ENCODE results near the gene SPDYE9.
"Not testable (repeated sequence)": the region's sequence is repeated elsewhere in the genome, so short reads cannot be mapped to it uniquely, and the experiment has no call there.

DNA sequence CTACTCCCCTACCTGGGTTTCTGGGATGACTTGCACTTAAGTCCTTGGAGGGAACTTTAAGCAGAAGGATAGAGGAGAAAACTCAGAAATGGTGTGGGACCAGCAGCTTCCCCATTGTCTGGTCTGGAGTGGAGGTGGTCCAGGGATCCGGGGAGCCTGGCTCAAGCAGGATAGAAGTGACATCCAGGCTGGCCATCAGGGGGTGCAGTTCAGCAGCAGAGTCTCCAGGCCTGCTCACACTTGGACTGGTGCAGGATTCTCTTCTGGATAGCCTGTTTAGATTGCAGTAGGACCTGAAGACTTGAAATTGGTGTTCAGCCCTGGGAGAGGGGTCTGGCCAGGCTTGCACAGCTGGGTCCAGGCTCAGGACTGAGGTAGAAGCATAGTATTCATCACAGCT is 38.3 kb upstream of the SPDYE9 start:
- TF ChIP-seq CTCF, POLR2A (IDR thresholded peaks at IDR 0.05): not testable (repeated sequence)
